Spinal cord (tissue), 10 donors: ENCODE data around the gene EIF3M. TPM values are rescaled to one million over a fixed set of nuclear protein-coding genes. Genes with fewer than 3 reads are reported as not detected.
A peak's percentile ranks its signal among the peaks of the same experiment; 100 is the strongest.

Source experiments
- DNase-seq, 6 donors: peaks; one replicate each; pipeline versions ENCODE4 v3.0.0 to v3.0.0-alpha.2; 2013 to 2015; ENCODE audit warnings: low spot score in 6 of 6, low read depth in 4 of 6
- H3K27ac ChIP-seq: one replicate; pipeline ENCODE4 v1.5.1; 2013; ENCODE audit warnings: low read depth, low read length, control low read depth
- H3K27me3 ChIP-seq: one replicate; pipeline ENCODE4 v1.6.1; 2013; ENCODE audit warnings: low read length; ENCODE audit not compliant: control insufficient read depth, insufficient read depth
- H3K36me3 ChIP-seq: one replicate; pipeline ENCODE4 v1.6.1; 2013; ENCODE audit warnings: low read length; ENCODE audit not compliant: control insufficient read depth, insufficient read depth
- H3K4me1 ChIP-seq: one replicate; pipeline ENCODE4 v1.6.1; 2013; ENCODE audit warnings: low read length; ENCODE audit not compliant: control insufficient read depth, insufficient read depth
- H3K4me3 ChIP-seq: one replicate; pipeline ENCODE4 v1.5.1; 2013; ENCODE audit warnings: low read depth, low read length, control low read depth
- H3K9me3 ChIP-seq: one replicate; pipeline ENCODE4 v1.6.1; 2013; ENCODE audit warnings: low read length; ENCODE audit not compliant: control insufficient read depth, insufficient read depth
- WGBS: methylation state at CpG from one replicate; pipeline ENCODE4 v1.1.5; 2013; ENCODE audit warnings: missing lambda C conversion rate; ENCODE audit not compliant: insufficient coverage; 5-methylcytosine and 5-hydroxymethylcytosine counted together
- long read RNA-seq, 4 donors: transcript quantifications; one replicate each; lab custom pipeline, GENCODE V29; 2026
- polyA plus RNA-seq, 2 donors: library from polyadenylated mRNA; unstranded; fragments of 120-200 nt; gene quantifications; one replicate each; pipeline ENCODE4 v1.2.1, GENCODE V29; 2013; ENCODE audit not compliant: insufficient read length in 2 of 2
- total RNA-seq, 2 donors: library from RNA; depleted of rRNA in 1 of 2; stranded (reverse); fragments of 120-200 nt in 1 of 2; fragments of >200 nt in 1 of 2; gene quantifications; one replicate each; pipeline versions ENCODE4 v1.2.3 to v1.2.4, GENCODE V29; 2013 to 2014
- donor health status: healthy.

EIF3M gene
- total RNA-seq, result 100 to 1,000 TPM; 147 to 283 TPM
- polyA plus RNA-seq, result 100 to 1,000 TPM; 225 to 239 TPM
- long read RNA-seq, donor 1, full-length matches to known transcripts, result 86 of 110 reads
- long read RNA-seq, donor 1, partial matches to known transcripts, result 24 of 110 reads
- long read RNA-seq, donor 1, other reads (novel, unspliced or antisense), result 0 of 110 reads
- long read RNA-seq, donor 2, full-length matches to known transcripts, result 27 of 27 reads
- long read RNA-seq, donor 2, partial matches to known transcripts, result 0 of 27 reads
- long read RNA-seq, donor 2, other reads (novel, unspliced or antisense), result 0 of 27 reads
- long read RNA-seq, donor 3, full-length matches to known transcripts, result 38 of 38 reads
- long read RNA-seq, donor 3, partial matches to known transcripts, result 0 of 38 reads
- long read RNA-seq, donor 3, other reads (novel, unspliced or antisense), result 0 of 38 reads
- long read RNA-seq, donor 4, full-length matches to known transcripts, result 137 of 180 reads
- long read RNA-seq, donor 4, partial matches to known transcripts, result 43 of 180 reads
- long read RNA-seq, donor 4, other reads (novel, unspliced or antisense), result 0 of 180 reads

- Histone ChIP-seq H3K4me3 (peak within 1 kb of the TSS; percentile 64), H3K27me3 (no peaks in the 10 kb centered on the region), H3K9me3 (no peaks in the 10 kb centered on the region), H3K4me1 (peaks cover 9% of the 10 kb centered on the region), H3K27ac (peak within 1 kb of the TSS; percentile 86), H3K36me3 (no peaks in the 10 kb centered on the region)
- WGBS, result under 1% methylated on average over 70 of the region's 70 CpGs
- peak; percentile 85 to 99 (median 90) for DNase-seq
Measured at GRCh38 chr11:32583459-32584271, at the start of gene EIF3M. Gene EIF3M, plus strand, starts transcription at chr11:32583831. Its CDS starts 57 bp downstream, at chr11:32583888.

- no peak overlapping the region for H3K27ac ChIP-seq
- no peaks in the 10 kb centered on the region for H3K36me3 ChIP-seq
- WGBS, result 95% methylated on average over 7 of the region's 7 CpGs
- no peaks in the 10 kb centered on the region for H3K4me1 ChIP-seq
- no peaks in the 10 kb centered on the region for H3K9me3 ChIP-seq
- no peak for DNase-seq
- no peaks in the 10 kb centered on the region for H3K27me3 ChIP-seq
- H3K4me3 ChIP-seq, result no peak overlapping the region
Measured at GRCh38 chr11:32538804-32539203, 44.8 kb upstream of the EIF3M start.

- H3K27me3 ChIP-seq, result no peaks in the 10 kb centered on the region
- WGBS, result no CpG with 5 or more reads among the region's 1 CpG
Measured at GRCh38 chr11:32549611-32550187, 33.9 kb upstream of the EIF3M start.

GRCh38 chr11:32550207-32550606 lies 33.4 kb upstream of the EIF3M start:
- WGBS, result 63% methylated on average over 2 of the region's 4 CpGs
- no peak for DNase-seq
- Histone ChIP-seq H3K27me3 (no peaks in the 10 kb centered on the region), H3K4me1 (no peaks in the 10 kb centered on the region), H3K9me3 (no peaks in the 10 kb centered on the region), H3K4me3 (no peak overlapping the region), H3K27ac (no peak overlapping the region), H3K36me3 (no peaks in the 10 kb centered on the region)

More at GRCh38 chr11:32549611-32550187, 33.9 kb upstream of the EIF3M start:
- no peak for DNase-seq
- H3K4me1 ChIP-seq, result no peaks in the 10 kb centered on the region
- no peak overlapping the region for H3K27ac ChIP-seq
- H3K36me3 ChIP-seq, result no peaks in the 10 kb centered on the region
- H3K4me3 ChIP-seq, result no peak overlapping the region
- no peaks in the 10 kb centered on the region for H3K9me3 ChIP-seq

- H3K27me3 ChIP-seq, result no peaks in the 10 kb centered on the region
- WGBS, result no CpG with 5 or more reads among the region's 4 CpGs
- no peaks in the 10 kb centered on the region for H3K9me3 ChIP-seq
- no peaks in the 10 kb centered on the region for H3K36me3 ChIP-seq
- no peak overlapping the region for H3K4me3 ChIP-seq
- H3K4me1 ChIP-seq, result no peaks in the 10 kb centered on the region
- DNase-seq, result no peak
- H3K27ac ChIP-seq, result no peak overlapping the region
Measured at GRCh38 chr11:32555091-32555490, 28.5 kb upstream of the EIF3M start.

- Histone ChIP-seq H3K4me3 (no peak overlapping the region), H3K27ac (no peak overlapping the region), H3K4me1 (no peaks in the 10 kb centered on the region), H3K27me3 (no peaks in the 10 kb centered on the region), H3K36me3 (no peaks in the 10 kb centered on the region), H3K9me3 (no peaks in the 10 kb centered on the region)
- WGBS, result 82% methylated on average over 5 of the region's 7 CpGs
- no peak for DNase-seq
Measured at GRCh38 chr11:32555895-32556294, 27.7 kb upstream of the EIF3M start.

GRCh38 chr11:32561835-32562234 lies 21.8 kb upstream of the EIF3M start:
- H3K9me3 ChIP-seq, result no peaks in the 10 kb centered on the region
- WGBS, result 93% methylated on average over 10 of the region's 11 CpGs
- no peaks in the 10 kb centered on the region for H3K4me1 ChIP-seq
- no peaks in the 10 kb centered on the region for H3K36me3 ChIP-seq
- no peaks in the 10 kb centered on the region for H3K27me3 ChIP-seq
- no peak overlapping the region for H3K27ac ChIP-seq
- DNase-seq, result no peak
- H3K4me3 ChIP-seq, result no peak overlapping the region

- H3K27ac ChIP-seq, result no peak overlapping the region
- H3K4me1 ChIP-seq, result no peaks in the 10 kb centered on the region
- no peaks in the 10 kb centered on the region for H3K27me3 ChIP-seq
- no peak overlapping the region for H3K4me3 ChIP-seq
- 61% methylated on average over 2 of the region's 10 CpGs for WGBS
- no peaks in the 10 kb centered on the region for H3K9me3 ChIP-seq
- DNase-seq, result peak in 1 of 6 donors; percentile 14
- no peaks in the 10 kb centered on the region for H3K36me3 ChIP-seq
Measured at GRCh38 chr11:32562839-32563599, 20.6 kb upstream of the EIF3M start.

- Histone ChIP-seq H3K27ac (no peak overlapping the region), H3K9me3 (no peaks in the 10 kb centered on the region), H3K4me1 (no peaks in the 10 kb centered on the region), H3K27me3 (no peaks in the 10 kb centered on the region), H3K4me3 (no peak overlapping the region), H3K36me3 (no peaks in the 10 kb centered on the region)
- no peak for DNase-seq
- 43% methylated on average over 1 of the region's 3 CpGs for WGBS
Measured at GRCh38 chr11:32563600-32563959, 20.1 kb upstream of the EIF3M start.
